ENCODE data around the gene PKIB. TPM values are rescaled to one million over a fixed set of nuclear protein-coding genes. Genes with fewer than 3 reads are reported as not detected.

Gene PKIB
- total RNA-seq, 1 donor from 2014 or later = 44.8 TPM

DNA sequence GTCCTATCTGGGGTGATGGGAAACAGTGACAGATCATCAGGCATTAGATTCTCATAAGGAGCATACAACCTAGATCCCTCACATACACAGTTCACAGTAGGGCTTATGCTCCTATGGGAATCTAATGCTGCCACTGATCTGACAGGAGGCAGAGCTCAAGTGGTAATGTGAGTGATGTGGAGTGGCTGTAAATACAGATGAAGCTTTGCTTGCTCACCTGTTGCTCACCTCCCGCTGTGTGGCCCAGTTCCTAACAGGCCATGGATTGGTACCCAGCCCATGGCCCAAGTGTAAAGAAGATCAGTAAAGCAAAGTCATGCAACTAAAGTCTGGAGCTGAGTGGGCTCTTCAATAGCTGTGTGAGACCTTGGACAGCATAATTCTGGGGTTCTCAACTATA lies 65.9 kb downstream of the PKIB start:
- Mint-ChIP-seq H3K4me3 (ENCODE audit: low read depth) (no peak overlapping the region), H3K27ac (no peak overlapping the region), H3K4me1 (ENCODE audit: low read depth) (peaks cover 8% of the 10 kb centered on the region), H3K36me3 (ENCODE audit: insufficient read depth) (peaks cover 18% of the 10 kb centered on the region), H3K27me3 (no peaks in the 10 kb centered on the region), H3K9me3 (ENCODE audit: low read depth) (peaks cover 2% of the 10 kb centered on the region)
- no peak for DNase-seq (ENCODE audit: low spot score, unreplicated experiment)
- TF ChIP-seq, protein P1, sequence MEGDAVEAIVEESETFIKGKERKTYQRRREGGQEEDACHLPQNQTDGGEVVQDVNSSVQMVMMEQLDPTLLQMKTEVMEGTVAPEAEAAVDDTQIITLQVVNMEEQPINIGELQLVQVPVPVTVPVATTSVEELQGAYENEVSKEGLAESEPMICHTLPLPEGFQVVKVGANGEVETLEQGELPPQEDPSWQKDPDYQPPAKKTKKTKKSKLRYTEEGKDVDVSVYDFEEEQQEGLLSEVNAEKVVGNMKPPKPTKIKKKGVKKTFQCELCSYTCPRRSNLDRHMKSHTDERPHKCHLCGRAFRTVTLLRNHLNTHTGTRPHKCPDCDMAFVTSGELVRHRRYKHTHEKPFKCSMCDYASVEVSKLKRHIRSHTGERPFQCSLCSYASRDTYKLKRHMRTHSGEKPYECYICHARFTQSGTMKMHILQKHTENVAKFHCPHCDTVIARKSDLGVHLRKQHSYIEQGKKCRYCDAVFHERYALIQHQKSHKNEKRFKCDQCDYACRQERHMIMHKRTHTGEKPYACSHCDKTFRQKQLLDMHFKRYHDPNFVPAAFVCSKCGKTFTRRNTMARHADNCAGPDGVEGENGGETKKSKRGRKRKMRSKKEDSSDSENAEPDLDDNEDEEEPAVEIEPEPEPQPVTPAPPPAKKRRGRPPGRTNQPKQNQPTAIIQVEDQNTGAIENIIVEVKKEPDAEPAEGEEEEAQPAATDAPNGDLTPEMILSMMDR (IDR thresholded peaks at IDR 0.05; ENCODE audit: unreplicated experiment) = no peak

DNA sequence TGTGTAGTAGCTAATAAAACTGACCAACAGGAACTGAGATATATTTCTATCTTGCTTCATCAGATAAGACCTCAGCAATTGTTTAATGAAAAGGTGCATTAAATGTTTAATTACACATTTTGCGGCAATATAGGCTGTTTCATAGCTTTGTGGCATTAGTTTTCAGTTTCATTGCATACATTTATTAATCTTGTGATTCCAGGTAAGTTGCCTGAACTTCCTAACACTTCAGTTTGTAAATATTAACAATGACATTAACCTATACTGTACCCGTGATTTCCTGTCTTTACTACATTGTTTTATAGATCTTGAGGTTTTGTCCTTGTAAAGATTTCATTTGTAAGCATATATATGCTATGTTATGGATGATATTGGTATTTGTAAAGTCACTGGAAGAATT lies 66.5 kb downstream of the PKIB start:
- H3K27ac Mint-ChIP-seq = no peak overlapping the region
- H3K36me3 Mint-ChIP-seq (ENCODE audit: insufficient read depth) = peaks cover 18% of the 10 kb centered on the region
- TF ChIP-seq, protein P1 (IDR thresholded peaks at IDR 0.05; ENCODE audit: unreplicated experiment) = no peak
- no peak for DNase-seq (ENCODE audit: low spot score, unreplicated experiment)
- H3K9me3 Mint-ChIP-seq (ENCODE audit: low read depth) = peaks cover 2% of the 10 kb centered on the region
- peaks cover 8% of the 10 kb centered on the region for H3K4me1 Mint-ChIP-seq (ENCODE audit: low read depth)
- H3K27me3 Mint-ChIP-seq = no peaks in the 10 kb centered on the region
- no peak overlapping the region for H3K4me3 Mint-ChIP-seq (ENCODE audit: low read depth)

DNA sequence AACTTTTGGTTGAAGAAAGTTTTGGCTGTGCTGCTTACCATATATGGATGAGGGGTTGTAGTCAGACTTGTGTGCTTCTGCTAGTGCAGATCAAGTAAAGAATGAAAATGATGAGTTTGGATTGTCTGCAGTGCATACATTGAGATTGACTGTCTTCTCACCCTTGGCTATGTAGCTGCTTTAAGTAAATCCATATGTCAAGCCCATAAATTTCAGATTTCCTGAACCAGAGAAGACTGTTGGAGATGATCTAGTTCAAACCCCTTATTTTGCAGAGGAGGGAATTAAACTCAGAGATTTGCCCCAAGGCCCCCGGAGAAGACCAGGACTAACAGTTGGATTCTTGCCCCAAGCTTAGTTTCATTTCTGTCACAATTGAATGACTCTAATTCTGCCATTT lies 67.2 kb downstream of the PKIB start:
- Mint-ChIP-seq H3K27me3 (no peaks in the 10 kb centered on the region), H3K36me3 (ENCODE audit: insufficient read depth) (peaks cover 18% of the 10 kb centered on the region)

DNA sequence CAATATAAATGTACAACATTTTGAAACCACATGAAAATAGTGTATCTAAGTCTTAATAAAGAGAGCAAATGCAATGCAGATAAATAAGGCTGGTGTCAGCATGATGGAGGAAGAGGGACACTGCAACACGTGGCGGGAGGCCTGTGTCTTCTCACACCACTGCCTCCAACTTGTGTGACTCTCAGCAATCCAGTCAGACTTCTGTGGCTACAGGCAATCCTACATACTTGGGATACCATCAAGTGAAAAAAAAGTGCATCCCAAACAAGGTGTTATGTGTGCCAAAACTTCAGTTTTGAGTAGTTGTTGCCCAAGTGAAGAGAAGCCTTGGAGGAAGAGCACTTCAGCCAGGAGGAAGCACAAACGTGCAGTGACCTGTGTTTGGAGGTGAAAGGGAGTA lies 68.6 kb downstream of the PKIB start:
- peaks cover 3% of the 10 kb centered on the region for H3K4me1 Mint-ChIP-seq (ENCODE audit: low read depth)
- no peak overlapping the region for H3K27ac Mint-ChIP-seq
- H3K9me3 Mint-ChIP-seq (ENCODE audit: low read depth) = no peaks in the 10 kb centered on the region
- no peaks in the 10 kb centered on the region for H3K27me3 Mint-ChIP-seq
- TF ChIP-seq, protein P1 (IDR thresholded peaks at IDR 0.05; ENCODE audit: unreplicated experiment) = no peak
- H3K36me3 Mint-ChIP-seq (ENCODE audit: insufficient read depth) = peaks cover 15% of the 10 kb centered on the region
- no peak for DNase-seq (ENCODE audit: low spot score, unreplicated experiment)
- H3K4me3 Mint-ChIP-seq (ENCODE audit: low read depth) = no peak overlapping the region

More for the DNA sequence above, 67.2 kb downstream of the PKIB start:
- Mint-ChIP-seq H3K4me1 (ENCODE audit: low read depth) (peaks cover 8% of the 10 kb centered on the region), H3K9me3 (ENCODE audit: low read depth) (peaks cover 2% of the 10 kb centered on the region), H3K4me3 (ENCODE audit: low read depth) (no peak overlapping the region), H3K27ac (no peak overlapping the region)
- DNase-seq (ENCODE audit: low spot score, unreplicated experiment) = no peak
- TF ChIP-seq, protein P1 (IDR thresholded peaks at IDR 0.05; ENCODE audit: unreplicated experiment) = no peak

DNA sequence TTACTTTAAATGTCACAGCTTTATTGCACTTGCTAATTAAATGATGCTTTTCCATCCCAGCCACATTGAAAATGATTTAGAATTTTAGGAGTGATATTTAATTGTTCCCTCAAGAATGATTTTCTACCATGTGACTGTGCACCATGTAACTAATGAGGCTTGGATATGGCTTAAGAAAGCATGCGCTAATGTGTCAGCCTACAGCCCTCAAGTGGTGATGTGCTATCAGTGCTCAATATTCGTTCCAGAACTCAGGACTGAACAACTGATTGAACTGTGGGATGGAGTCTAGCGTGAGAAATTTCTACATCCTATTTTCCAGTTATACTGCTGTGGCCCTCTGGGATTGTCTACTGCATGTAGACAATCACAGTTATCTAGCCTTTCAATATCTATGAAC lies 71.5 kb downstream of the PKIB start:
- H3K4me3 Mint-ChIP-seq (ENCODE audit: low read depth) = no peak overlapping the region
- no peaks in the 10 kb centered on the region for H3K27me3 Mint-ChIP-seq
- H3K9me3 Mint-ChIP-seq (ENCODE audit: low read depth) = peaks cover 5% of the 10 kb centered on the region
- no peaks in the 10 kb centered on the region for H3K4me1 Mint-ChIP-seq (ENCODE audit: low read depth)
- peaks cover 9% of the 10 kb centered on the region for H3K36me3 Mint-ChIP-seq (ENCODE audit: insufficient read depth)
- TF ChIP-seq, protein P1 (IDR thresholded peaks at IDR 0.05; ENCODE audit: unreplicated experiment) = no peak
- H3K27ac Mint-ChIP-seq = no peak overlapping the region
- no peak for DNase-seq (ENCODE audit: low spot score, unreplicated experiment)
